ENCODE data around the gene DUXB. TPM values are rescaled to one million over a fixed set of nuclear protein-coding genes. Genes with fewer than 3 reads are reported as not detected.

DUXB gene
- total and polyA plus RNA-seq, 2 experiments from 2014 or later: not detected

DNA sequence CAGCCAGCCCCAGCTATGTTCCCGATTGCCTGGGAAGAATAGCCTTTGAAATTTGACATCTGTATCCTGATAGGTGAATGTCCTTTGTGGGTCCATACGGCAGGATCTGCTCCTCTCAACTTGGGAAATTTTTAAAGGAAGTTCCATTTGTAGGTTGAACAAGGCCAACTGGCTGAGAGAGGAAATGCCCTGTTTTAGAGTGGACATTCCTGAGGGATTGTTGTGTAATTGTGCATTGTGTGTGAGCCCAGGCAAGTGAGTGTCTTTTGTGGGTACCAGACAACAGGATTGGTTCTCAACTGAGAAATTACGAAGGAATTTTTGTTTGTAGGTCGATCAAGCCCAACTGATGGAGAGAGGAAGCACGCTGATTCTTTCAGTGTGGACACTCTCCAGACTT, 21.9 kb downstream of the DUXB start:
- Histone ChIP-seq H3K36me3 (ENCODE audit: low read depth) (no peaks in the 10 kb centered on the region), H3K27me3 (replicated peaks; ENCODE audit: insufficient read depth) (no peaks in the 10 kb centered on the region), H3K4me1 (ENCODE audit: insufficient read depth) (no peaks in the 10 kb centered on the region), H3F3A (ENCODE audit: insufficient read depth) (no peaks in the 10 kb centered on the region), H3K79me2 (ENCODE audit: insufficient read depth) (no peaks in the 10 kb centered on the region), H2AFZ (no peak overlapping the region), H3K9me2 (ENCODE audit: insufficient read depth) (no peaks in the 10 kb centered on the region), H3K4me3 (no peak overlapping the region), H3K9ac (no peak overlapping the region), H3K9me3 (ENCODE audit: low read depth) (no peaks in the 10 kb centered on the region), H4K20me1 (ENCODE audit: insufficient read depth) (no peaks in the 10 kb centered on the region), H3K27ac (no peak overlapping the region), H3K4me2 (ENCODE audit: unreplicated experiment) (no peak overlapping the region)
- TF ChIP-seq EZH2phosphoT487 (IDR thresholded peaks at IDR 0.05; ENCODE audit: insufficient read depth, low read depth): no peak
- DNase-seq: peak; percentile 6
- WGBS, 2 experiments (ENCODE audit: low coverage in 1 of 2, low lambda C conversion rate in 2 of 2, missing lambda C conversion rate in 2 of 2): 73 to 76% methylated on average over 5 of the region's 5 CpGs
- in situ Hi-C loops (cut with MboI): no loop called here

DNA sequence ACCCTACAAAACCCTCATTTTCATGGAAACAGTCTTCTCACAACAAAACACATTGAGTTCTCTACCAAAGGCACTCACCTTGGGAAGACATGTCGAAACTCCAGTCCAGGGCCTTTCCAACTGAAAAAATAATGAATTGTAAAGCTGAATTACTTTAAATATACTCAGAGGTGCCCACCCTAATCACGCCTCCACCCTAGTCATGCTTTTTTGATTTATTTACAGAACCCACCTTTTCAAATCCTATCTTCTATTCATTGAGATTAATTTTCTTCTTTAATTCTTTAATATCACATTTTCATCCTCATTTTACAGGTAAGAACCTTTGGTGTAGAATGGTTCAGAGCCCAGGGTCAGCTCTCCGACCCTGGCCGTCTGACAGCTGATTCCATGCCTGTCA, 24.4 kb downstream of the DUXB start, which contains the start of gene CPHXL2:
TSS of gene CPHXL2 (minus strand) at position 101 of the 400 bp plus-strand sequence. CDS start at position 91, 10 bp downstream.
- 67 to 72% methylated on average over 4 of the region's 4 CpGs for whole genome bisulfite sequencing, 2 experiments (ENCODE audit: low coverage in 1 of 2, low lambda C conversion rate in 2 of 2, missing lambda C conversion rate in 2 of 2)
- Histone ChIP-seq H3K4me2 (ENCODE audit: unreplicated experiment) (no peak within 1 kb of the TSS), H3K27ac (no peak within 1 kb of the TSS), H3K9me3 (ENCODE audit: low read depth) (no peaks in the 10 kb centered on the region), H3K4me1 (ENCODE audit: insufficient read depth) (no peaks in the 10 kb centered on the region), H3K4me3 (no peak within 1 kb of the TSS), H3K36me3 (ENCODE audit: low read depth) (no peaks in the 10 kb centered on the region), H3K9ac (no peak within 1 kb of the TSS), H3K79me2 (ENCODE audit: insufficient read depth) (no peaks in the 10 kb centered on the region), H2AFZ (no peak within 1 kb of the TSS), H3F3A (ENCODE audit: insufficient read depth) (no peaks in the 10 kb centered on the region), H3K9me2 (ENCODE audit: insufficient read depth) (no peaks in the 10 kb centered on the region), H4K20me1 (ENCODE audit: insufficient read depth) (no peaks in the 10 kb centered on the region), H3K27me3 (replicated peaks; ENCODE audit: insufficient read depth) (no peaks in the 10 kb centered on the region)
- no peak for DNase-seq
- no peak for TF ChIP-seq EZH2 (IDR thresholded peaks at IDR 0.05; ENCODE audit: insufficient read depth, poor library complexity, severe bottlenecking)
- no peak for TF ChIP-seq EZH2phosphoT487 (IDR thresholded peaks at IDR 0.05; ENCODE audit: insufficient read depth, low read depth)
- in situ Hi-C loops (cut with MboI): no loop called here

DNA sequence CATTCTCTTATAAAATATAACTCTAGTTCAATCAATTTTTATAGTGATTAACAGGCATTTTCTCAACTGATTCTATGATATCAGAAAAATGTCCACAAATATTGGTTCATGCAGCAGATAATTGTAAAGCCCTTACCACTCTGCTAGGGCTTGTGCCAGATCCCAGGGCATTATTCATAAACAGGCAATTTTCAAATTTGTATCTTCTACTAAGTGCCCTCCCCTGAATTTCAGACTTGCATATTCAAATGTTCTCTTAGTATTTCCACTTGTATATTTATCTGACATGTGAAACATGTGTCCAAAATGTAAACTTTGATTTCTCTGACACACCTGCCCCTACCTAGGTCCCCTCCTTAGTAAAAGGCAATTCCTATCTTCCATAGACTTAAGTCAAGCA, 33.8 kb downstream of the DUXB start:
- no peaks in the 10 kb centered on the region for H3K4me1 ChIP-seq (ENCODE audit: insufficient read depth)
- no peak overlapping the region for H3K4me3 ChIP-seq
- H3K79me2 ChIP-seq (ENCODE audit: insufficient read depth): no peaks in the 10 kb centered on the region
- H3K9ac ChIP-seq: no peak overlapping the region
- in situ Hi-C loops (cut with MboI): no loop called here
- no peak overlapping the region for H3K4me2 ChIP-seq (ENCODE audit: unreplicated experiment)
- no peaks in the 10 kb centered on the region for H3K36me3 ChIP-seq (ENCODE audit: low read depth)
- H3K9me2 ChIP-seq (ENCODE audit: insufficient read depth): no peaks in the 10 kb centered on the region
- no peaks in the 10 kb centered on the region for H3K27me3 ChIP-seq (replicated peaks; ENCODE audit: insufficient read depth)
- H3F3A ChIP-seq (ENCODE audit: insufficient read depth): no peaks in the 10 kb centered on the region
- H3K27ac ChIP-seq: no peak overlapping the region
- H3K9me3 ChIP-seq (ENCODE audit: low read depth): no peaks in the 10 kb centered on the region
- H4K20me1 ChIP-seq (ENCODE audit: insufficient read depth): no peaks in the 10 kb centered on the region
- TF ChIP-seq EZH2 (IDR thresholded peaks at IDR 0.05; ENCODE audit: insufficient read depth, poor library complexity, severe bottlenecking): no peak
- TF ChIP-seq EZH2phosphoT487 (IDR thresholded peaks at IDR 0.05; ENCODE audit: insufficient read depth, low read depth): no peak
- H2AFZ ChIP-seq: no peak overlapping the region
- DNase-seq: no peak

DNA sequence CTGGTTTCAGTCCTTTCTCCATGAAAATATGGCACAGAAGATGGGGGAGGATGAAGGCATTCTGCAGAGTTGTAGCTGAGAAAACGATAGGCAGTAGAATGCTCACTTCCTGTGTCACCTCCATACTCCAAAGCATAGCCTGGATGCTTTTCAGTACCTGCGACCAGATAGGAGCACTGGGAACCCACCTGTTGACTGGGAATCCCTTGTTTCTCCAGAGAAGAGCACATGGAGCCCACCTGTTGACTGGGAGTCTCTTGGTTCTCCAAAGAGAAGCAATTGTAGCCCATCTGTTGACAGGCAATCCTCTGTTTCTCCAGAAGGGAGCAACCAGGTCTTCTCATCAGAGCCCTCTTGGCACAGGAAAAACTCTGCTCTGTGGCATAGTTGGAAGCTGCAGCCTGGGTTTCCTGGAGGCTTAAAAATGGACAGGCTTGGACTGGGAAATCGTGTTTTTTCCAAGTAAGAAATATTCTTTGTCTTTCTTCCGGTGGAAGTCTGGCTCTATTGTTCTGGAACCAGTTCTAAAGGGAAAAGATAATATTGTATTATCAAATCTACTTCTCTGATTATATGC, 40.4 kb downstream of the DUXB start:
- Histone ChIP-seq H3K4me3 (no peak overlapping the region), H3K27me3 (replicated peaks; ENCODE audit: insufficient read depth) (no peaks in the 10 kb centered on the region), H3K9me2 (ENCODE audit: insufficient read depth) (no peaks in the 10 kb centered on the region), H3K4me1 (ENCODE audit: insufficient read depth) (no peaks in the 10 kb centered on the region), H3K4me2 (ENCODE audit: unreplicated experiment) (no peak overlapping the region), H3K36me3 (ENCODE audit: low read depth) (peaks cover 35% of the 10 kb centered on the region), H3K9me3 (ENCODE audit: low read depth) (no peaks in the 10 kb centered on the region), H2AFZ (no peak overlapping the region), H3F3A (ENCODE audit: insufficient read depth) (no peaks in the 10 kb centered on the region), H4K20me1 (ENCODE audit: insufficient read depth) (no peaks in the 10 kb centered on the region), H3K27ac (no peak overlapping the region), H3K79me2 (ENCODE audit: insufficient read depth) (peaks cover 30% of the 10 kb centered on the region), H3K9ac (no peak overlapping the region)
- in situ Hi-C loops (cut with MboI): no loop called here
- TF ChIP-seq EZH2 (IDR thresholded peaks at IDR 0.05; ENCODE audit: insufficient read depth, poor library complexity, severe bottlenecking) (no peak), EZH2phosphoT487 (IDR thresholded peaks at IDR 0.05; ENCODE audit: insufficient read depth, low read depth) (no peak)
- no peak for DNase-seq
- 61 to 68% methylated on average over 4 of the region's 4 CpGs for WGBS, 2 experiments (ENCODE audit: low coverage in 1 of 2, low lambda C conversion rate in 2 of 2, missing lambda C conversion rate in 2 of 2)

DNA sequence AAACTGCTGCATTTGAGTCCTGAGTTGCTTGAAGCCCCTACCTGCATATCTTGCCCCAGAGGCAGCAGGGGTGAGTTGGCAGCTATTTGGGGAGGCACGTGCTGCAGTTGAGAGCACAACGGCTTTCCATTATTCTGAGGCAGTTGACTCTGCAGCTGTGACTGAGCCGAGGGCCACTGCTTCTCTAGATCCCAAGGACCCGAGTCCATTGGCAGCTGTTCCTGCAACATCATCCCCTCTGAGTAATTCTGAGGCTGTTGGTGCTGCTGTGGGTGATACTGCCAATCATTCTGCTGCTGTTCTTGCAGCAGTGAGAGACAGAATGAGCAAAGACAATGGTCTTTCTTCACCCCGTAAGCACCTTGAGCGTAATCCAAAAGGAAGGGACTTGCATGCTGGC, 40.9 kb downstream of the DUXB start:
- WGBS, 2 experiments (ENCODE audit: low coverage in 1 of 2, low lambda C conversion rate in 2 of 2, missing lambda C conversion rate in 2 of 2): 92 to 96% methylated on average over 6 of the region's 6 CpGs
- TF ChIP-seq EZH2phosphoT487 (IDR thresholded peaks at IDR 0.05; ENCODE audit: insufficient read depth, low read depth) (no peak), EZH2 (IDR thresholded peaks at IDR 0.05; ENCODE audit: insufficient read depth, poor library complexity, severe bottlenecking) (no peak)
- Histone ChIP-seq H3K9ac (no peak overlapping the region), H2AFZ (no peak overlapping the region), H3K4me1 (ENCODE audit: insufficient read depth) (no peaks in the 10 kb centered on the region), H3K27ac (no peak overlapping the region), H3K36me3 (ENCODE audit: low read depth) (peaks cover 40% of the 10 kb centered on the region), H3K9me2 (ENCODE audit: insufficient read depth) (no peaks in the 10 kb centered on the region), H3K4me2 (ENCODE audit: unreplicated experiment) (no peak overlapping the region), H4K20me1 (ENCODE audit: insufficient read depth) (no peaks in the 10 kb centered on the region), H3K4me3 (no peak overlapping the region), H3K9me3 (ENCODE audit: low read depth) (no peaks in the 10 kb centered on the region), H3K27me3 (replicated peaks; ENCODE audit: insufficient read depth) (no peaks in the 10 kb centered on the region), H3K79me2 (ENCODE audit: insufficient read depth) (peaks cover 35% of the 10 kb centered on the region), H3F3A (ENCODE audit: insufficient read depth) (no peaks in the 10 kb centered on the region)
- DNase-seq: no peak
- in situ Hi-C loops (cut with MboI): no loop called here

All from GM23248 (cell line).